GM19238 (cell line): ENCODE data around the gene BAZ1B.
A peak's percentile ranks its signal among the peaks of the same experiment; 100 is the strongest.
"Not testable (repeated sequence)": the region's sequence is repeated elsewhere in the genome, so short reads cannot be mapped to it uniquely, and the experiment has no call there.

ENCODE experiments used
- DNase-seq: peaks from one replicate; pipeline ENCODE4 v3.0.0; 2011; ENCODE audit warnings: low spot score; ENCODE audit not compliant: insufficient read length

The BAZ1B gene

DNA sequence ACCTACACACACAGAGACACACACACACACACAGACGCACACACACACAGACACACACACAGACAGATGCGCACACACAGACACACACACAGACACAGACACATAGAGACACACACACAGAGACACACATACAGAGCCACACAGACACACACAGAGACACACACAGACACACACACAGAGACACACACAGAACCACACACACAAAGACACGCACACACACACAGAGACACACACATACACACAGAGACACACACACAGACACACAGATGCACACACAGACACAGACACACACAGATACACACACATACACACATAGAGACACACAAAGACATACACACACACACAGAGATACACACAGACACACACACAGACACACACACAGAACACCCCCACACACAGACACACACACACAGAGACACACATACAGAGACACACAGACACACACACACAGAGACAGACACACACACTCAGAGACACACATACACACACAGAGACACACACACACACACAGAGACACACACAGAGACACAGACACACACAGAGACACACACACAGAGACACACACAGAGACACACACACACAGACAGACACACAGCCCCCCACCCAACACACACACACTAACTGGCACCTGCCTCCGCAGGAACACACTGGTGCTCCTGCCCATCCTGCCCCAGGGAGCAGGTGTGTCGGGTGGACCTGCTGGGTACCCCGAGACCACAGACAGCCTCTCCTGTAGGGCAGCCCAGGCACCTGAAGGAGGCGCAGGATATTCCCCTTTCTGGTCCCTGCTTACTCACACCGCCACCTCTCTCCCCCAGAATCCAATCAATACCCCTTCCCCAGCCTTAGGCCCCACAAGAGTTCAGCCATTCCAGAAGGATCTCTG is 93.9 kb downstream of the BAZ1B start:
- DNase-seq: no peak

DNA sequence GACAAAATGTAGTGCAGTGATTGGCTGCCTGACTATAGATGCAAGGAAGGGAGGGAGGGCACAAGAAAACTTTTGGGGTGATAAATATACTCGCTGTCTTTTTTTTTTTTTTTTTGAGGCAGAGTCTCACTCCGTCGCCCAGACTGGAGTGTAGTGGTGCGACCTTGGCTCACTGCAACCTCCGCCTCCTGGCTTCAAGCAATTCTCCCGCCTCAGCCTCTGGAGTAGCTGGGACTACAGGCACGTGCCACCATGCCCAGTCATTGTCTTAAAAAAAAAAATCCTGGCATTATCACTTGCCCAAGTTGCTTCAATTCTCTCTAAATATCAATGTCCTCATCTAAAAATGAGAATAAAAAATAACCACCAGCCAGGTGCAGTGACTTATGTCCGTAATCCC is 96.1 kb downstream of the BAZ1B start:
- DNase-seq: no peak

DNA sequence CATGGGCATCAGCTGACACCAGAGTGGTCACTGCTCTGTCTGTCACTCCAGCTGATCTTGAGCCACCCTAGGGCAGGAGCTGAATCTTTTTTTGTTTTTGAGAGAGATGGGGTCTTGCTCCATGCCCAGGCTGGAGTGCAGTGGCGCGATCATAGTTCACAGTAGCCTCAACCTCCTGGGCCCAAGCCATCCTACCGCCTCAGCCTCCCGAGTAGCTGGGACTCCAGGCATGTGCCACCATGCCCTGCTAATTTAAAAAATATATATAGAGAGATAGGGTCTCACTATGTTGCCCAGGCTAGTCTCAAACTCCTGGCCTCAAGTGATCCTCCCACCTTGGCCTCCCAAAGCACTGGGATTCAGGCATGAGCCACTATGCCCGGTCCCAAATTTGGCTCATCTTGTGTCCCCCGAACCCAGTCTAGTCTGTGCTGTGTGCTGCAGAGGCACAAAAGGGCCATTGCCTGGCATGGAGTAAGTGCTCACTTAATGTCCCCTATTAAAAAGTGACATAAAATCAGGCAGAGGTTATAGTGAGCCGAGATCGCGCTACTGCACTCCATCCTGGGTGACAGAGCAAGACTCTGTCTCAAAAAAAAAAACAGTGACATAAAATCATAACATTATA is 96.6 kb downstream of the BAZ1B start:
- DNase-seq: no peak

DNA sequence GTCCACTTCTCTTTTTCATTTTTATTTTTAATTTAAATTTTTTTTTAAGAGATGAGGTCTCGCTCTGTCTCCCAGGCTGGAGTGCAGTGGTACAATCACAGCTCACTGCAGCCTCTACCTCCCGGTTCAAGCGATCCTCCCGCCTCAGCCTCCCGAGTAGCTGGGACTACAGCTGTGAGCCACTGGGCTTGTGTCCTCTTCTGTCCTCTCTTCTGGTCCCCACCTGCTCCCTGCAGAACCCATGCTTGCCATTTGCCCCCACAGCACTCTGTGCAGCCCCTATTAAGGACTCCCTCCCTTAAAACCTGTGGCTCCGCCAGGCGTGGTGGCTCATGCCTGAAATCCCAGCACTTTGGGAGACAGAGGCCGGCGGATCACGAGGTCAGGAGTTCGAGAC is 97.6 kb downstream of the BAZ1B start:
- DNase-seq: no peak

DNA sequence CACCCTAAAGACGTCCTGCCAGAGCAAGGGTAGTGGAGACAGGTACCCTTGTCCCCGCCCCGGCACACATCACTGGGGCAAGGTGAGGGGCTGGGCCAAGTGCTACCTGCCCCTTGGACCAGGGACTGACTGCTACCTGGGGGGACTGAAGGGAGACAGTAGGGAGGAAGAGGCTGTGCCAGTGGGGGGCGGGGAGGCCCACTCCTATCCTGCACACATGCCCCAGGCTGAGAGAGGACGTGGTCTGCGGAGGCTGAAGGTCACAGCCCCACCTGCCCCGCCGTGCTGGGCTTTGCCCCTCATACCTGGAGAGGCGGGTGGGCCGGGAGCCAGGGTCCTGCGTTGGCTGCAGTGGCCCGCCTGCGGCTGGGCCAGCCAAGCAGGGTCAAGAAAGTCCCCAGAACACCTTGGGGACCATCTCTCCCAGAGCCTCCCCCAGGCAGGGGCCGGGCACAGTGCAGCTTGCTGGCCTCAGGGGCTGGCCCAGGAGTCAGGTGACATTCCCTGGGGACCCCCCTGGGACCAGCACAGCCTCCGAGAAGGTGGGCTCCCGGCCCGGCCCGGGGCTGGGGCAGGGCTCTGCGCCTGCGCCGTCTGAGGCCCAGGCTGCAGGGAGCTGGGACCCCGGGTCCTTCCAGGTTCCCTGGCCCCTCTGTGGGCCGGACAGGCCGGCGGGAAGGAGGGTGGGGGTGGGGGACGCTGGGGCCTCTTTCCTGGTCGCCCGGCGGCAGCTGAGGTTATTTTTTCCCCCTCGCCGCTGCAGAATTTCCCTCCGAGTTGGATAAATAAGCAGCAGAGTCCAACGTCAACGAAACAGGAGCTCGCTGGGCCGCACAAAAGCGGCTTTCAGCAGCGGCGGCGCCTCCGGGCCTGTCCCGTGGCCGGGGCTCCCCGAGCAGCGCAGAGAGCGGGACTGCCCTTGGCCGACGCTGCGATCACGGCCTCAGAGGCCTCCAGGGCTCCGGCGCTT is 98.3 kb downstream of the BAZ1B start:
- no peak for DNase-seq

DNA sequence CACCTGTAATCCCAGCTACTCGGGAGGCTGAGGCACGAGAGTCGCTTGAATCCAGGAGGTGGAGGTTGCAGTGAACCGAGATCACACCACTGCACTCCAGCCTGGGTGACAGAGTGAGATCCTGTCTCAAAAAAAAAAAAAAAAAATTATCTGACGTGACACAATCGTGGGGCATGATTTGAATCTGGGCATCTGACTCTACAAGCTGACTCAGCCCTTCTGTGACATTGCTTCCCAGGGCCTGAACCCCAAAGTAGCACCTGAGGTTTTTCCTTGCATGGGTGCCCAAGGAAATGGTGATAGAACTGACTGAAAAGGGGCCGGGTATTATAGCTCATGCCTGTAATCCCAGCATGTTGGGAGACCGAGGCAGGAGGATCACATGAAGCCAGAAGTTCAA is 101.5 kb downstream of the BAZ1B start:
- not testable (repeated sequence) for DNase-seq

DNA sequence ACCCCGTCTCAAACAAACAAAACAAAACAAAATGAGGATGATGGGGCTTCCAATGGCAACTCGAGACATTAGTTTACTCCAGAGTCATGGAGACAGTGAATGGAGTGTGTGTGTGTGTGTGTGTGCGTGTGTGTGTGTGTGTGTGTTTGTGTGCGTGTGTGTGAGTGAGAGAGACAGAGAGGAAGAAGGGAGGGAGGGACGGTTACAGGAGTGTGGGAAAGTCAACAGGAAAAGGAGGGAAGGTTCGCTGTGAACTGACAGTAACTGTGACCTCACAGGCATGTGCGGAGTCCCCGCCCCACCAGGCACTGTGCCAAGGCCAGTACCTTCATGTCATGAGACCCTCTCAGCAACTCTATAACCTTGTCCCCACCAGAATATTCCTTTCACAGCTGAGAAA is 102.1 kb downstream of the BAZ1B start:
- DNase-seq: not testable (repeated sequence)

DNA sequence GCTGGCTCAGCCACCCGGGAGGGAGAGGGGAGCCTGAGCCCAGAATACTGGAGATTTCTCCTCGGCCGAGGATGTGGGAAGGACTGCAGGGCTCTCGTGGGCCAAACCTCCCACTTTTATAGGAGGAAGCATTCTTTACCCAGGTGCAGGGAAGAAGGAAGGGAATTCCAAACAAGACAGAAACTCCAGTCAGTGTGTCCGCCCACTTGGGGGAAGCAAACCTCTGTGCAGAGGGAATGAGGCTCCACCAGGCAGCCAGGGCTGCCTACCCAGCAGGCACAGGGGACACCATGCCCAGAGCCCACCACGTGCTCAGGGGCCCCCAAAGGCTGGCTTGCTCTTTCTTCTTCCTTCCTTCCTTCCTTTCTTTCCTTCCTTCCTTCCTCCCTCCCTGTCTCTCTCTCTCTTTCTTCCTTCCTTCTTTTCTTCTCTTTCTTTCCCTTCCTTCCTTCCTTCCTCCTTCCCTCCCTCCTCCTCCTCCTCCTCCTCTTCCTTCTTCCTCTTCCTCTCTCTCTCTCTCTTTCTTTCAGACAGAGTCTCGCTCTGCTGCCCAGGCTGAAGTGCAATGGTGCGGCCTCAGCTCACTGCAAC is 103.9 kb downstream of the BAZ1B start:
- no peak for DNase-seq

DNA sequence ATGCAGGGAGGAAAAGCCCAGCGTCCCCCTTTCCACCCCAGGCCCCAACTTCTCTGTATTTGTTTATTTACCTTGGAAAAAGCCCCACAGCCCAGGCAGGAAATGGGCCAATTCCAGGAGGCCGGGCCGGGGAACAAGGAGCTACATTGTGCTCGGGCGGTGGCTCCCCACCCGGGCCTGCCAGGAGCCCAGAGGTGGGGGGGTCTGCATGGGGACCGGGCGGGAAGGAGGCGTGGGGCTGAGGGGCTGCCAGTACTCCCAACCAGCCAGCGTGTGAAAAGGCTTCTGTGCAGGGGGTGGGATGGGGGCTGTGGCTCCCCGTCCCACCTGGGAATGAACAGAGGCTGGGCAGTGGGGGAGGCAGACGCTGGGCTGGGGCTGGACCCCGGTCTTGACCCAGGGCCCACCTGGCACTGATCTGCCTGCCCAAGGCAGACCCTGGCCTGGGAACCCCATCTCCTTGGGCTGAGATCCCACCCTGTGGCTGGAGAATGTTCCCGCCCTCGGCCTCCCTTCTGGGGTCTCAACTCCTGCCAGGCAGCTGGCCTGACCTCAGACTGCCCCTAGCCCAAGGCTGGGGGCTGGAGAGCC is 111.5 kb downstream of the BAZ1B start:
- DNase-seq: not testable (repeated sequence)

DNA sequence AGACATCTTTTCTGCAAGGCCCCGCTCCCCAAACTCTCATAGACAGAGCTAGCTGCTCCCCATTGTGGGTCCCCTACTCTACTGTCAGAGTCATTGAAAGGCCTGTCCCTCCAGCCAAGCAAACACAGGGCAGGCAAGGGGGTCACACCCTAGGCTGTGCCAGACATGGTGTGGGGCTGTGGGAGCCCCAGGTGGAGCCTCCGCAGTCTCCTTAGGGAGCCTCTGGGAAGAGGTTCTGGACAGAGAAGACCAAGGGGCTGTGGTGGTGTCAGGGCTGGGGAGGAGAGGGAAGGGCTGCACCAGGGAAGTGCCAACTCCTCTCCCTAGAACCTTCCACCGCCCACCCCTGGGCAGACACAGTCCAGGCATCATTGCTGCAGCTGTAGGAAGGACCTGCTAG is 117.2 kb downstream of the BAZ1B start:
- not testable (repeated sequence) for DNase-seq

DNA sequence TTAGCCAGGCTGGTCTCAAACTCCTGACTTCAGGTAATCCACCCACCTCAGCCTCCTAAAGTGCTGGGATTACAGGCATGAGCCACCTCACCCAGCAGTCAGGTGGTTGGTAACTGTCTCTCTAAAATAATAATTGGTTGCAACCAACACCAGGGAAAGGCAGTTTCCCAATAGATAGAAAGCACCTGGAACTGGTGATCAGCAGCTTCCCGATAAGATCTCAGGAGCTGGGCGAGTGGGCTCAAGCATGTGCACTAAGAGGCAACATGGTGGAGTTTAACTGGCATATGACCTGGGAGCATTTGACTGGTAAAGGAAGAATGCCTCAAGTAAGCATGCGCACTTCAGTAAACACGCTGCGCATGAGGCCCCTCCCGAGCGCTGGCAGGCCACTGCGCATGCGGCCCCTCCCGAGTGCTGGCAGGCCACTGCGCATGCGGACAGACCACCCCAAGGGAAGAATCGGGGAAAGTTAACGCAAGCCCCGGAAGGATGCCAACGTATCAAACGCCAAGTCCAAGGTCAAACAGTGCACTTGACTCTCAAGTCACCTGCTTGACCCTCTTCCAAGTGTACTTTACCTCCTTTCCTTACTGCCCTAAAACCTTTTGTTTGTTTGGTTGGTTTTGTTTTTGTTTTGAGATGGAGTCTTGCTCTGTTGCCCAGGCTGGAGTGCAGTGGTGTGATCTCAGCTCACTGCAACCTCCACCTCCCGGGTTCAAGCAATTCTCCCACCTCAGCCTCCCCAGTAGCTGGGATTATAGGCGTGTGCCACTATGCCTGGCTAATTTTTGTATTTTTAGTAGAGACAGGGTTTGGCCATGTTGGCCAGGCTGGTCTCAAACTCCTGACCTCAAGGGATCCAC is 122.7 kb downstream of the BAZ1B start:
- DNase-seq: peak; percentile 44

DNA sequence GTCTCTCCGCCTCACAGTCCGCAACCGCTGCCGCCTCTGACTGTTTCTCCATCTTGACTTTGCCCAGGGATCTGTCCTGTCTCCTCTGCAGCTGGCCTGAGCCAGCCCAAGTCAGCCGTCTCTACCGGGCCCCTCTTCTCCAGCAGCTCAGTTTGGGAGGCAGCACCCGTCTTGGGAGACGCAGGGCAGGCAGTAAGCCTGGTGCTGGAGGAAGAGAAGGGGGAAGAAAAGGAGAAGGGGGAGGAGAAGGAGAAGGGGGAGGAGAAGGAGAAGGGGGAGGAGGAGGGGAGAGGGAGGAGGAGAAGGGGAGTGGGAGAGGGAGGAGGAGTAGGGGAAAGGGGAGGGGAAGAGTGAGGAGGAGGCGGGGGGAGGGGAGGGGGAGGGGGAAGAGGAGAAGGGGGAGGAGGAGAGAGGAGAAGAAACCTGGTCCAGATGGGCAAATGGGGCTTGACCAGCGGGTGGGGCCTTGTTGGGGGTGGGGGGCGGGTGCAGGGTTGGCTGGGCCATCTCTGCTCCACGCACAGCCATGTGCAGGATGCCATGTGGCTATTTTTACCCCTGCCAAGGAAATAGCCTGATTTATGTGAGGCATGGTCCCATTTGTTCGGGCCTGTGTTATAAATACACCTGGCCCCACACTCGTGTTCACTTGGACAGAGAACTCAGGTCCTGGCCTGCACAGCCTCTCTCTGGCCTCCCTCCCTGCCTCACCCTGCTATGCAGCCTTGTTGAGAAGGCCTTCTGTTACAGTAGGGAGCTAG is 124.4 kb downstream of the BAZ1B start:
- no peak for DNase-seq

DNA sequence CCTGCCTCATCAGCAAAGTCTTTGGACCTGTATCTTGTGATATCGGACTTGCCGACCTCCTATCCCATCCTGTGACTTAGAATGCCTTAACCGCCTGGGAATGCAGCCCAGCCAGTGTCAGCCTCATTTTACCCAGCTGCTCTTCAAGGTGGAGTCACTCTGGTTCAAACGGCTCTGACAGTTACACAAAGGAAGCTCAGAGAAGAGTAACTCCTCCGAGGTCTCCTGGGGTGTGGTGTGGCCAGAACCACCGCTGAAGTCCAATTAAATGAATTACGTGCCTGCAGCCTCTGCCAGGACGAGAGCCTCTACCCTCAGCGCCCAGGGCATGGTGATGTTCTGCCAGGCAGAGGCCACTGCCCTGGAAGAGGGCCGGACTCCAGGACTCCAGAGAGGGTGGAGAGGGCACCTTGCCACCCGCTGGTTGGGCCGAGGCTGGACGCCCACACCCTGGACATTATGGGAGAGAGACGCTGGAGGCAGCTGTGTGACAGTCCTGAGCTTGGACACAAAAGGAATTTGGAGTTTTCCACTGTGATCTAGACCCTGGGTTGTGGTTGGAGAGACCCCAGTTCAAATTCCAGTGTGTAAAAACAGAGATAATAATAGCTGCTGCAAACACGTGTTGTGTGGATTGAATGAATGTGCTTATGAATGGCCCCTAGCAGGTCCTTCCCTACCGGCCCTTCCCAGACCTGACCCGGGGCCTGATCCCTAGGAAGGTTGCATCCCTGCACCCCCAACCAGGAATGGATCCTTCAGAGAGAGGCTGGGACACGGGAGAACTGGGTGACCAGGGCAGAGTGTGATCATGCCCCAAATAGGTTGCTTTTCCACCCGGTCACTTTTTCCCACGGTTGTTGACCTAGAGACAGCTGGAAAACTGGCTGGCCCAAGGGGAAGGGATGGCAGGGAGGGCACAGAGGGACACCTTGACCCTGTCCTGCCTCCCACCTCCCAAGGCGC is 126.3 kb downstream of the BAZ1B start:
- no peak for DNase-seq

DNA sequence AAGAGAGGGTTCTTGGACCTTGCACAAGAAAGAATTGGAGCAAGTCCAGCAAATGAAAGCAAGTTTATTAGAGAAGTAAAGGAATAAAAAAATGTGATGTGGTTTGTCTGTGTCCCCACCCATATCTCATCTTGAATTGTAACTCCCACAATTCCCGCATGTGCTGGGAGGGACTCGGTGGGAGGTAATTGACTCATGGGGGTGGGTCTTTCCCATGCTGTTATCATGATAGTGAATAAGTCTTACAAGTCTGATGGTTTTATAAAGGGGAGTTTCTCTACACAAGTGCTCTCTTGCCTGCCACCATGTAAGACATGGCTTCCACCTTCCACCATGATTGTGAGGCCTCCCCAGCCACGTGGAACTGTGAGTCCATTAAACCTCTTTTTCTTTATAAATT is 127.7 kb downstream of the BAZ1B start:
- no peak for DNase-seq

DNA sequence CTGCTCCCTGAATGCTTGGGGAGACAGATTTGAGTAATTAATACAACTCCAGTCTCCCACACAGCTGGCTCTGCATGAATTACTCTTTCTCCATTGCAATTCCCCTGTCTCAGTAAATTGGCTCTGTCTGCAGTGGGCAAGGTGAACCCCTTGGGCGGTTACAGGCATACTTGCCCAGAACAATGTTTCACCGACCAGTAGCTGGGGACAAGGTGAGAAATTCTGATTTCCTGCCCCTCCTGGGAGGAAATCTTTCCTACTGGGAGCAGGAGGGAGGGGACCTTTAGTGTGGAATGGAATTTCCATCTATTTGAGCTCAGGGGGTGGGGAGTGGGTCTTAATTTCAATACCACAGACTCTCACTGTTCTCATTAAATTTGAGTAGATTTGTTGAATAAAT is 130.7 kb downstream of the BAZ1B start:
- no peak for DNase-seq
